Psoas muscle (tissue), 8 donors: ENCODE data around the gene CHCHD5. TPM values are rescaled to one million over a fixed set of nuclear protein-coding genes. Genes with fewer than 3 reads are reported as not detected.

Experiments used
- ATAC-seq, 4 donors: fragments of 200-7000 bp; cut with Tn5 transposase; one replicate each; pipeline ENCODE4 v1.9.1; 2020; ENCODE audit warnings: moderate library complexity in 3 of 4, mild to moderate bottlenecking in 2 of 4
- DNase-seq, 2 donors: peaks; one replicate each; pipeline ENCODE4 v3.0.0-alpha.2; 2020
- H3K27ac ChIP-seq: fragments of 200-600 bp; one replicate; pipeline ENCODE4 v1.8.0; 2022
- H3K27me3 ChIP-seq, 3 donors: fragments of 200-600 bp in 1 of 3; one replicate each; pipeline versions ENCODE4 v1.6.1 to v1.8.0; 2013 to 2022; ENCODE audit warnings: low read length in 2 of 3, mild to moderate bottlenecking in 2 of 3, moderate library complexity in 1 of 3; ENCODE audit not compliant: insufficient read depth in 3 of 3
- H3K36me3 ChIP-seq, 2 donors: fragments of 200-600 bp in 1 of 2; one replicate each; pipeline versions ENCODE4 v1.6.1 to v1.8.0; 2013 to 2022; ENCODE audit warnings: low read depth in 1 of 2, mild to moderate bottlenecking in 1 of 2, moderate library complexity in 1 of 2; ENCODE audit not compliant: insufficient read depth in 1 of 2
- H3K4me1 ChIP-seq: fragments of 200-600 bp; one replicate; pipeline ENCODE4 v1.8.0; 2022
- H3K4me3 ChIP-seq: fragments of 200-600 bp; one replicate; pipeline ENCODE4 v1.8.0; 2022; ENCODE audit warnings: mild to moderate bottlenecking
- H3K9me3 ChIP-seq: fragments of 200-600 bp; one replicate; pipeline ENCODE4 v1.8.0; 2022
- CTCF ChIP-seq: fragments of 200-600 bp; IDR thresholded peaks from one replicate; pipeline ENCODE4 v1.8.0; 2022; ENCODE audit warnings: antibody characterized with exemption
- WGBS, 3 donors: extraction: QIAGEN DNeasy Blood & Tissue Kit; methylation state at CpG; one replicate each; pipeline versions ENCODE4 v1.1.6 to v1.1.7; 2013; 5-methylcytosine and 5-hydroxymethylcytosine counted together
- intact Hi-C, 2 donors: fragments of 100-400 bp; cut with DNase I; formaldehyde crosslinking; loops; one replicate each; pipeline versions ENCODE4 v1.11.0 to v1.14.2; 2022
- polyA plus RNA-seq, 3 donors: library from polyadenylated mRNA; stranded (reverse); fragments of 200-250 nt; gene quantifications; one replicate each; pipeline ENCODE4 v1.2.3, GENCODE V29; 2013
- total RNA-seq, 4 donors: library from RNA; stranded (reverse); fragmentation: NEBNext Ultra II Directional in 2 of 4; extraction: Animal tissue kit (Norgen Biotek cat#: 25700) in 2 of 4; gene quantifications; one replicate each; pipeline versions ENCODE4 v1.2.1 to v1.2.4, GENCODE V29; 2021 to 2023
- donor health status: healthy with polysubstance abuse.
- donor health status: DM: no; HTN: no; CAD: no; lungs with moderate emphysema.
- donor health status: Bipolar disorder and iron deficiency.
- donor health status: healthy.
- donor health status: DM: yes; HTN: yes; CAD: no.
- donor health status: DM: no; HTN: no; CAD: no.
- donor health status: DM: no; HTN: no; CAD: no.
- donor health status: DM: yes; HTN: yes; CAD: no.

Gene CHCHD5
- total and polyA plus RNA-seq, 7 donors, result 28.3 to 47.8 (median 31.0) TPM

- DNase-seq (peak; percentile 67 to 82), ATAC-seq (peak; percentile 64 to 77 (median 71))
- Histone ChIP-seq H3K27ac (peak overlapping the region; percentile 83), H3K9me3 (no peaks in the 10 kb centered on the region), H3K4me1 (peaks cover 15% of the 10 kb centered on the region), H3K4me3 (peak overlapping the region; percentile 90), H3K36me3 (peaks cover 3 to 20% of the 10 kb centered on the region in 2 donors), H3K27me3 (no peaks in the 10 kb centered on the region)
- WGBS, 3 donors, result 21 to 22% (median 21%) methylated on average over 34 of the region's 34 CpGs
- intact Hi-C loops, result loop anchor here (5.0 to 10.0 kb wide), 3 partner anchors 41 to 59 kb away; partner anchors contain the start of genes TTL (in 2 of the 2) and CHCHD5 (in 1 of the 2)
- no peak for TF ChIP-seq CTCF
Measured at GRCh38 chr2:112541315-112542122, 42.9 kb upstream of the CHCHD5 start.

DNA sequence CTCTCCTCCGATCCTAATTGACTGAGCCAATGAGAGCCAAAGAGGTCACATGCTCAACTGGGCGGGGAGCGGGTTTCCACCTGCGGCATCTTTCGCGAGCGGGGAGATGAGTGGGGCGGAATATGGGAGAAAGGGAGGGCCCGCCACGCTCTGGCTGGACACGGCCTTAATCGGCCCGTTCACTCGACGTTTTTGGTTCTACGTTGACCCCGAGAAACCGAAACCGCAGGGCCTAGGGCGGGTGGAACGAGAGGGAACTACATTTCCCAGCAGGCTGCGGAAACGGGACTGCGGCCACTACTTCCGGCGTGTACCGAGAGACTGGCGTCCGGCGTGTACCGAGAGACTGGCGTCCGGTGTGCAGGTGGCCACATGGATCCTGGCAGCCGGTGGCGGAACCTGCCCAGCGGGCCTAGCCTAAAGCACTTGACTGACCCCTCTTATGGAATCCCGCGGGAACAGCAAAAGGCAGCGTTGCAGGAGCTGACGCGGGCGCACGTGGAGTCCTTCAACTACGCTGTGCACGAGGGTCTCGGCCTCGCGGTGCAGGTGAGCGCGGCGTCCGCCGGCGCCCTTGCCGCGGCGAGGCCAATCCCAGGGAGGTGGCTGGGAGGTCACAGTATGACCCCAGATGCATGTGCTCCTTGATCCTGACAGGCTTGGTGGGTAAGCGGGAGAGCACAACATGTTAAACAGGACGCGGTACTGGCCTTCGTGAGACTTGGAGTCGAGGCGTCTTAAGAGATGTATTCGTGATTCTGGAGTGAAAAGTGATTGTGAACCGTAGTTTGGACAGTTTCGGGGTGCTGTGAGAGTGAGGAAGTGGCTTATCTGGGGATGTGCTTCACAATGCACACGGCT lies 42.1 kb upstream of the CHCHD5 start, which contains the start of gene POLR1B:
Gene POLR1B (plus strand): TSS at position 343 of the 861 bp plus-strand sequence. CDS start 30 bp downstream, at position 373.
- 0 to 1% (median 1%) methylated on average over 67 of the region's 67 CpGs for WGBS, 3 donors
- intact Hi-C loops, result loop anchor here (5.0 to 10.0 kb wide), 3 partner anchors 40 to 60 kb away; partner anchors contain the start of genes TTL (in 2 of the 2) and CHCHD5 (in 1 of the 2)
- peak; percentile 96 to 99 (median 97) for ATAC-seq
- TF ChIP-seq CTCF, result no peak
- Histone ChIP-seq H3K27me3 (no peaks in the 10 kb centered on the region), H3K36me3 (peaks cover 3 to 27% of the 10 kb centered on the region in 2 donors), H3K27ac (peak within 1 kb of the TSS; percentile 83), H3K4me3 (peak within 1 kb of the TSS; percentile 90), H3K9me3 (no peaks in the 10 kb centered on the region), H3K4me1 (peaks cover 20% of the 10 kb centered on the region)
- DNase-seq, result peak; percentile 86 to 94

GRCh38 chr2:112542984-112543661 lies 41.3 kb upstream of the CHCHD5 start:
- peak overlapping the region; percentile 90 for H3K4me3 ChIP-seq
- H3K27ac ChIP-seq, result peak overlapping the region; percentile 83
- peaks cover 26% of the 10 kb centered on the region for H3K4me1 ChIP-seq
- DNase-seq (no peak), ATAC-seq (no peak)
- peaks cover 8 to 30% of the 10 kb centered on the region in 2 donors for H3K36me3 ChIP-seq
- no peaks in the 10 kb centered on the region for H3K27me3 ChIP-seq
- no peak for TF ChIP-seq CTCF
- WGBS, 3 donors, result 11 to 13% (median 12%) methylated on average over 18 of the region's 18 CpGs
- no peaks in the 10 kb centered on the region for H3K9me3 ChIP-seq
- intact Hi-C loops, result loop anchor here (5.0 to 10.0 kb wide), 3 partner anchors 39 to 61 kb away; partner anchors contain the start of genes TTL (in 2 of the 2) and CHCHD5 (in 1 of the 2)

- intact Hi-C loops, result loop anchor here in 1 of 2 donors (10.0 kb wide), 1 partner anchor 63 kb away; the partner anchor contains the start of gene TTL
- 44 to 67% (median 50%) methylated on average over 4 of the region's 4 CpGs for WGBS, 3 donors
- DNase-seq (peak in 1 of 2 donors; percentile 56), ATAC-seq (peak; percentile 76 to 86 (median 82))
- no peaks in the 10 kb centered on the region for H3K9me3 ChIP-seq
- peaks cover 18 to 67% of the 10 kb centered on the region in 2 donors for H3K36me3 ChIP-seq
- no peak for TF ChIP-seq CTCF
- H3K27ac ChIP-seq, result peak overlapping the region; percentile 73
- H3K4me1 ChIP-seq, result peaks cover 20% of the 10 kb centered on the region
- no peak overlapping the region for H3K4me3 ChIP-seq
- no peaks in the 10 kb centered on the region for H3K27me3 ChIP-seq
Measured at GRCh38 chr2:112547333-112547732, 37.1 kb upstream of the CHCHD5 start.
